Cerebellar nuclear complex (tissue), 1 donor: ENCODE data around the gene CXCR3.
"Not testable (repeated sequence)": the region's sequence is repeated elsewhere in the genome, so short reads cannot be mapped to it uniquely, and the experiment has no call there.

ENCODE experiments used
- DNase-seq, 2 experiments: peaks; one replicate each; lab custom pipeline; 2025; lab: John Stamatoyannopoulos, UW

Gene CXCR3

GRCh38 chrX:71636438-71637252, 18.3 kb upstream of the CXCR3 start:
- DNase-seq, result no peak

GRCh38 chrX:71634366-71634765, 16.1 kb upstream of the CXCR3 start:
- no peak for DNase-seq

GRCh38 chrX:71632923-71633657, 14.8 kb upstream of the CXCR3 start:
- DNase-seq, result no peak

GRCh38 chrX:71629467-71629866, 11.2 kb upstream of the CXCR3 start:
- no peak for DNase-seq

DNA sequence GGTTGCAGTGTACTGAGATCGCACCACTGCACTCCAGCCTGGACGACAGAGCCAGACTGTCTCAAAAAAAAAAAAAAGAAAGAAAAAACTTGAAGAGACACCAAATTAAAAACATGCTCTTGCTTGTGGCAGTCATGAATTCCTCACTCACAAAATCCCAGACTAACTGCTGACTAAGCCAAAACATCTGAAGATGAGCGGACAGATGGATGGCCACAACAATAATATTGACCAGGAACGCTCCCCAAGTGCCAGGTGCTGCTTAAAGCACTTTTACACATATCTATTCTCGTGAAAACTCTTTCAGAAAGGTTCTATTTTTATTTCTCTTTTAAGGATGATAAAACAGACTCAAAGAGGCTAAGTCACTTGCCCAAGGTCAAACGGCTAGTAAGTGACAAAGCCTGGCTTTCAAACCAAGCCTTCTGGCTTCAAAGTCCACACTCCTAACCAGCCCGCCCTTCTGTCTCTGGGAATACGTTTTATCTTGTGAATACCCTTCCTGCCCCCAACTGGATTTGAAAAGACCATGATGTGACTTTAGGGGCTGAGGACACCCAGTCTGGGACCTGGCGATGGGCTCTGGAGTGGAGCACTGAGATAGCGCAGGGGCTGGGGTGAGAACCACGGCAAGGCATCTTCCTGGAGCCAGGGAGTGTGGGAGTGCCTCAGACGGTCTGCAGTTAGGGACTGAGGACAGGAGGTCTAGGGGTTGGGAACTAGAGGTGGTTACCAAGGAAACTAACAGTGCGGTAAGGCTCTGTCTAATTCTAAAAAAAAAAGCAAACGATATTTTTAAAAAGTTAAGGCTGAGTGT, 9.5 kb upstream of the CXCR3 start:
- DNase-seq, result no peak

DNA sequence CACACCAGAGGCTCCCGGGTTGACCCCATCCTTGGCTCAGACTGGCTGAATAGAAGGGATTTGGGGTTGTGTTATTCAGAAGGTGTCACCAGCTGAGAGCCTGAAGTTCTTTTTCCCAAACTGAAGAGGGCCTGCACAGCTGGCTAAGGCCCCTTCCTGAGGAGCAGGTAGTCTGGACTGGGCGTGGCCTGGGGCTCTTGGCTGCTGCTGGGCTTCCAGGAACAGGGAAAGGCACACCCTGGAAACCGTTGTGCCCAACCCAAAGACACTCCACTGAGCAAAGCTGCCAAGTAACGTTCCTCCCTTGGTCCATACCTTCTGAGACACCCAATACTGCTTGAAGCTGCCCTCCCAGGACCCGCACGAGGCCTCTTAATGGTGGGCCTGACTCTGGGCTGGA, 8.3 kb upstream of the CXCR3 start:
- DNase-seq, result no peak

GRCh38 chrX:71625471-71625870, 7.2 kb upstream of the CXCR3 start:
- no peak for DNase-seq

GRCh38 chrX:71623714-71624113, 5.4 kb upstream of the CXCR3 start:
- no peak for DNase-seq

DNA sequence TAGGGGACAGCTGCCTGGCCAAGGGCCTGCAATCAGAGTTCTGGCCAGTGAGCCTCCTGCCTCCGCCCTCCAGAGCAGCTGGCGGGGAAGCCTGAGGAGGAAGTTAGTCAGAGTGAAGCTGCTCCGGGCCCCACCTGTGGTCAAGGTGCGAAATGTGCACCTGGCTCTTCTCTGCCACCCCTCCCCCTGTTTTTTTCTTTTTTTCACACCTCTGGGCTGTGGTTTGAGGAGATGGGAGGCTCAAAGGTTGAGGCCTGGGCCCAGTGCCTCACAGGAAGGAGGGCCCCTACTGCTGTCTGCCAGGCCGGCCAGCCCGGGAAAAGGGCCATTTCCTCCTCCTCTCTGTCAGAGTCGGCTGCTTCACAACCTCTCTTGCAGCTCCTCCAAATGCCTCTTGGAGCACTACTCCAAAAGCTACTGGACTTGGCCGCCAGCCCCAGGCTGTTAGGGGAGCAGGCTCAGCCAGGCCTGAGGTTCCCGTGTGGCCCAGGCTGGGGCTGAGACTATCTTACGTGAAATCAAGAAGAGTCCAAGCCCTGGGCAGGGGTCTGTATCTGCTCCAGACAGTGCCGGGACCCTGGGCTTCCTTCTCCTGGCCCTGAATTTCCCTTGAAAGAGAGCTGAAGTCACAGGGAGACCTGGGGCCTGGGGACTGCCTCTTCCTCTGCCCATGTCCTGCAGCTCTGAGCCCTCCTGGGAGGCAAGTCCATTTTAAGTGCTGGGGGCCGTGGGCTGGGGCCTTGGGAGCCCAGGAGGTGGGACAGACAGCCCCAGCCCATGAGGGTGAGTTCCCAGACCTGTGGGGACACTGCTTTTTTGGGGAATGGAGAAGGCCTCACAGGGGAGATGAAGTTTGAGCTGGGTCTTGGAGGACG, 4.5 kb upstream of the CXCR3 start:
- peak; percentile 27 to 54 for DNase-seq

- DNase-seq, result no peak
Observed at GRCh38 chrX:71622032-71622575, 3.8 kb upstream of the CXCR3 start.

- DNase-seq, result no peak
Observed at GRCh38 chrX:71621603-71622002, 3.3 kb upstream of the CXCR3 start.

GRCh38 chrX:71619986-71620385, 1.7 kb upstream of the CXCR3 start:
- DNase-seq, result no peak

- DNase-seq, result no peak
Observed at GRCh38 chrX:71619193-71619592, 882 bp upstream of the CXCR3 start.

DNA sequence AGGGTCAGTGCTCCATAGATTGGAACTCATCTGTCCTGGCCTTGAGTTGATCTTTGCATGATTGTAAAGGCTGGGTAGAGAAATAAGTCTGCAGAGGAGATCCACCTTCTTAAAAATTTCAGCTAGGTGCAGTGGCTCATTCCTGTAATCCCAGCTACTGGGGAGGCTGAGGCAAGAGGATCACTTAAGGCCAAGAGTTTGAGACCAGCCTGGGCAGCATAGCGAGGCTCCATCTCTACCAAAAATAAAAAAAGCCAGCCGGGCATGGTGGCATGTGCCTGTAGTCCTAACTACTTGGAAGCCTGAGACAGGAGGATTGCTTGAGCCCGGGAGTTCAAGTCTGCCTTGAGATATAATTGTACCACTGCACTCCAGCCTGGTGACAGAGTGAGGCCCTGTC, 476 bp upstream of the CXCR3 start:
- no peak for DNase-seq

DNA sequence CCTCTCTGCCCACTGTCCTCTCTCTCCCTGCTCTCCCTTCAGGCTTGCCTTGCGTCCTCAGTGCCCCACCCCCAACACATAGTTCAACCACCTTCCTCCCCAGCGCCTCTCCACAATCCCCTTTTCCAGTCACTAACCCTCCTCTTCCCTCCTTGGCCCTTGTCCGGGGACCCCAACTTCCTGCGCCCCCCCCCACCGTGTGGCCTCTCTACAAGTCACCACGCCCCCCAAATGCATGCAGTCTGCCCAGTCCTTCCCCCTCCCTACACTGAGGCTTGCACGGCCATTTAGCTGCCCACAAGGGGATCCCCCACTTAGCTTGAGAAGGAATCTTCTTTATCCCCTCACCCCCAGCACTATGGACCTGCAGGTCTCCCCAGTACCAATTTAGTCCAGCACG, 569 bp downstream of the CXCR3 start:
- DNase-seq, result no peak

- no peak for DNase-seq
Observed at GRCh38 chrX:71616672-71617529, 1.4 kb downstream of the CXCR3 start.

GRCh38 chrX:71615954-71616353, 2.4 kb downstream of the CXCR3 start:
- no peak for DNase-seq

DNA sequence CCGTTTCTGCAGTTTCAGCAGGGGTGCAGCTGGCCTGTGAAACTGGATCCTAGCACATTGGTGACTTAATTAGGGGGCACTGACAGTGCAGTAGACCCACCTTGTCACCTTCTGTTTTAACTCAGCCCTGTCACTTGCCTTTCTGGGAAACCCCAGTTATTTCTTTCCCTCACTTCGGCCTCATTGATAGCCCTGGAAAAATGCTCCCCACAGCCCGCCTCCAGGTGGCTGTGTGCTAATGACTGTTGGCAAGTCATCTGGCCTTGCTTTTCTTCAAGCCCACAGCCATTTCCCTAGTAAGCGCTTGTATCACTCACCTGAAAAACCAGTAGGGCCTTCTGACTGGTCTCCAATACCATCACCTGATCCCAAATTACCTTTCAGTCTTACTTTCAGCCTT, 3.3 kb downstream of the CXCR3 start:
- DNase-seq, result no peak

DNA sequence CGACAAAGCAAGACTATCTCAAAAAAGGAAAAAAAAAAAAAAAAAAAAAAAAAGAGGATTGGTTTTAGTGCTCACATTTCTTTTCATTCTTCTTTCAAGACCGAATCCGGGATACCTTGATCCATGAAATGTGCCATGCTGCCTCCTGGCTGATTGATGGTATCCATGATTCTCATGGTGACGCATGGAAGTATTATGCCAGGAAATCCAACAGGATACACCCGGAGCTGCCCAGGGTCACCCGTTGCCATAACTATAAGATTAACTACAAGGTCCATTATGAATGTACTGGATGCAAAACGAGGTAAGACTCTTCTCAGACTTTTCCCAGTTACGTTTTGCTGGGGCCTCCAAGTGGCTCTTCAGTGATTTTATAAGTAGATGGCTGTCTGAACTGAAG, 6.1 kb downstream of the CXCR3 start:
- DNase-seq, result no peak

GRCh38 chrX:71611736-71612135, 6.6 kb downstream of the CXCR3 start:
- not testable (repeated sequence) for DNase-seq
